G401 (cell line): ENCODE data around the gene RASA3. TPM values are rescaled to one million over a fixed set of nuclear protein-coding genes. Genes with fewer than 3 reads are reported as not detected.
"Not testable (repeated sequence)": the region's sequence is repeated elsewhere in the genome, so short reads cannot be mapped to it uniquely, and the experiment has no call there.

Source experiments
- DNase-seq: peaks from one replicate; pipeline ENCODE4 v3.0.0-alpha.2; 2015; ENCODE audit warnings: low spot score
- in situ Hi-C: cut with HindIII; loops from 2 replicates; pipeline ENCODE4 v1.10.0; 2016; ENCODE audit warnings: low sequenced_read_pairs, mixed read lengths
- total RNA-seq: library from RNA; depleted of rRNA; stranded (reverse); fragments of >200 nt; shearing (Covaris generic); gene quantifications from 2 replicates; pipeline ENCODE4 v1.2.3, GENCODE V29; 2014

RASA3 gene
- total RNA-seq, 1 experiment from 2014 or later = 13.7 TPM

GRCh38 chr13:114144606-114145244, 12.3 kb upstream of the RASA3 start:
- in situ Hi-C loops = no loop called here
- no peak for DNase-seq

GRCh38 chr13:114143806-114144605, 11.6 kb upstream of the RASA3 start:
- no peak for DNase-seq
- in situ Hi-C loops = no loop called here

- no peak for DNase-seq
- in situ Hi-C loops = no loop called here
Observed at GRCh38 chr13:114142640-114143490, 10.4 kb upstream of the RASA3 start.

GRCh38 chr13:114142137-114142550, 9.7 kb upstream of the RASA3 start:
- in situ Hi-C loops = no loop called here
- DNase-seq = no peak

GRCh38 chr13:114141261-114141996, 9.0 kb upstream of the RASA3 start:
- in situ Hi-C loops = no loop called here
- no peak for DNase-seq

- in situ Hi-C loops = no loop called here
- DNase-seq = no peak
Observed at GRCh38 chr13:114140906-114141250, 8.5 kb upstream of the RASA3 start.

- in situ Hi-C loops = no loop called here
Observed at GRCh38 chr13:114140131-114140905, 7.9 kb upstream of the RASA3 start.

GRCh38 chr13:114136576-114136975, 4.2 kb upstream of the RASA3 start:
- in situ Hi-C loops = no loop called here
- no peak for DNase-seq

More at GRCh38 chr13:114140131-114140905, 7.9 kb upstream of the RASA3 start:
- no peak for DNase-seq

- in situ Hi-C loops = no loop called here
- DNase-seq = no peak
Observed at GRCh38 chr13:114135731-114136171, 3.3 kb upstream of the RASA3 start.

GRCh38 chr13:114134944-114135610, 2.7 kb upstream of the RASA3 start:
- DNase-seq = peak; percentile 53
- in situ Hi-C loops = no loop called here

- peak; percentile 64 for DNase-seq
- in situ Hi-C loops = no loop called here
Observed at GRCh38 chr13:114134111-114134943, 1.9 kb upstream of the RASA3 start.

- DNase-seq, in situ Hi-C loops: not testable (repeated sequence)
Observed at GRCh38 chr13:114133552-114133951, 1.1 kb upstream of the RASA3 start.

- in situ Hi-C loops = not testable (repeated sequence)
Observed at GRCh38 chr13:114133126-114133525, 703 bp upstream of the RASA3 start.

GRCh38 chr13:114131583-114132418, 622 bp downstream of the RASA3 start:
- in situ Hi-C loops = no loop called here
- peak; percentile 25 for DNase-seq

More at GRCh38 chr13:114133126-114133525, 703 bp upstream of the RASA3 start:
- not testable (repeated sequence) for DNase-seq

- in situ Hi-C loops = no loop called here
- DNase-seq = peak; percentile 65
Observed at GRCh38 chr13:114130837-114131582, 1.4 kb downstream of the RASA3 start.
